ENCODE results near the gene NTMT1.

The NTMT1 gene

GRCh38 chr9:129644902-129645301 is 18.9 kb downstream of the NTMT1 start:
- no peaks in the 10 kb centered on the region for H3K27me3 ChIP-seq (ENCODE audit: insufficient read depth, low read depth, severe bottlenecking)
- no peaks in the 10 kb centered on the region; the same call in 1 of the 2 replicates for H3K36me3 ChIP-seq
- no peak overlapping the region for H3K4me3 ChIP-seq (ENCODE audit: low read depth, low read length)
- no peak overlapping the region for H3K27ac ChIP-seq
- TF ChIP-seq, protein P1, sequence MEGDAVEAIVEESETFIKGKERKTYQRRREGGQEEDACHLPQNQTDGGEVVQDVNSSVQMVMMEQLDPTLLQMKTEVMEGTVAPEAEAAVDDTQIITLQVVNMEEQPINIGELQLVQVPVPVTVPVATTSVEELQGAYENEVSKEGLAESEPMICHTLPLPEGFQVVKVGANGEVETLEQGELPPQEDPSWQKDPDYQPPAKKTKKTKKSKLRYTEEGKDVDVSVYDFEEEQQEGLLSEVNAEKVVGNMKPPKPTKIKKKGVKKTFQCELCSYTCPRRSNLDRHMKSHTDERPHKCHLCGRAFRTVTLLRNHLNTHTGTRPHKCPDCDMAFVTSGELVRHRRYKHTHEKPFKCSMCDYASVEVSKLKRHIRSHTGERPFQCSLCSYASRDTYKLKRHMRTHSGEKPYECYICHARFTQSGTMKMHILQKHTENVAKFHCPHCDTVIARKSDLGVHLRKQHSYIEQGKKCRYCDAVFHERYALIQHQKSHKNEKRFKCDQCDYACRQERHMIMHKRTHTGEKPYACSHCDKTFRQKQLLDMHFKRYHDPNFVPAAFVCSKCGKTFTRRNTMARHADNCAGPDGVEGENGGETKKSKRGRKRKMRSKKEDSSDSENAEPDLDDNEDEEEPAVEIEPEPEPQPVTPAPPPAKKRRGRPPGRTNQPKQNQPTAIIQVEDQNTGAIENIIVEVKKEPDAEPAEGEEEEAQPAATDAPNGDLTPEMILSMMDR (IDR thresholded peaks at IDR 0.05; ENCODE audit: low read depth, low read length) = no peak
- DNase-seq = no peak
- no peaks in the 10 kb centered on the region for H3K9me3 ChIP-seq (ENCODE audit: severe bottlenecking)

- Histone ChIP-seq H3K9me3 (ENCODE audit: severe bottlenecking) (no peaks in the 10 kb centered on the region), H3K36me3 (no peaks in the 10 kb centered on the region; the same call in 1 of the 2 replicates), H3K27me3 (ENCODE audit: insufficient read depth, low read depth, severe bottlenecking) (no peaks in the 10 kb centered on the region), H3K4me3 (ENCODE audit: low read depth, low read length) (no peak overlapping the region), H3K27ac (no peak overlapping the region)
- TF ChIP-seq, protein P1 (IDR thresholded peaks at IDR 0.05; ENCODE audit: low read depth, low read length) = no peak
- DNase-seq = no peak
Observed at GRCh38 chr9:129646252-129646651, 20.3 kb downstream of the NTMT1 start.

DNA sequence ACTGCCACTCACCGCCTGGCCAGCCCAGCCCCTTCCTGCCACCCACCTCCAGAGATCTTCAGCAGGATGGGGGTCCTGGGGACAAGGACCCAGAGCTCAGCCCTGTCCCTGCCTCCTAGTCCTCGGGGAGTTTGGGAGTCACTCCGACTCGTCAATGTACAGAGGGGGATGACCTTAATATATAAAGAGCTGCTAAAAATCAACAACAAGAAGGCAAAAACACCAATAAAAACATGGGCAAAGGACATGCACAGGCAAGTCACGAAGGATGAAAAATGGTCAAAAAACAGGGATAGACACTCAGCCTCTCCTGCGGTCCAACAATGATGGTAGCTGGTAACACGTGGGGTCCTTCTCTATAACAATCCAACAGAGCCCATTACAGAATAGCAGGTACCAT is 20.7 kb downstream of the NTMT1 start:
- Histone ChIP-seq H3K4me3 (ENCODE audit: low read depth, low read length) (no peak overlapping the region), H3K9me3 (ENCODE audit: severe bottlenecking) (no peaks in the 10 kb centered on the region), H3K36me3 (no peaks in the 10 kb centered on the region; the same call in 1 of the 2 replicates), H3K27me3 (ENCODE audit: insufficient read depth, low read depth, severe bottlenecking) (no peaks in the 10 kb centered on the region), H3K27ac (no peak overlapping the region)
- no peak for DNase-seq
- TF ChIP-seq, protein P1 (IDR thresholded peaks at IDR 0.05; ENCODE audit: low read depth, low read length) = no peak

- TF ChIP-seq, protein P1 (IDR thresholded peaks at IDR 0.05; ENCODE audit: low read depth, low read length) = no peak
Observed at GRCh38 chr9:129647635-129648034, 21.7 kb downstream of the NTMT1 start.

DNA sequence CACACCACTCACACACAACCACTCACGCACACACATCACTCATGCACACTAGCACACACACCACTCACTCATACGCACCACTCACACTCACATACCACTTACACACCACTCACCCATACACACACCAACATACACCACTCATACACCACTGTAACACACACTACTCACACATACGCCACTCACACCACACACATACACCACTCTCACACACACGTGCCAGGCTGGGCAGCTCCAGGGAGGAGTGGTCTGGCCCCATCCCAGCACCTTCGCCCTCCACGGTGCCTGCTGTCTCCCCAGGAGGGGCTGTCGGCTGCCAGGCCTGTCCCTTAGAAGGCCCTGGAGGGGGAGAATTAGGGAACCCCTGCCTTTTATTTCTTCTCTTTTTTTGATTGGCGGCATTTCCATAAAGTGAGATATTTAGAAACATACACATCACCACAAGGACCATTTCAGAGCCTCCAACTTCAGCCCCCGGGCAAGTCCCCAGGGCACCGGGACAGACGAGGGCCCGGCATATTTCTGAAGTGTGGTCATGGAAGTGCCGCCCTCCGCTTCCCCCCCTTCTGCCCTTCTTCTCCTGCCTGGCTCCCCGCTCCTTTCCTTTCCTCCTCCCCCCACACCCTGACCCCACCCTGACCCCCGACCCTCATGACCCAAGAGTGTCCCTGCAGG is 22.3 kb downstream of the NTMT1 start:
- TF ChIP-seq, protein P1 (IDR thresholded peaks at IDR 0.05; ENCODE audit: low read depth, low read length) = no peak
- H3K27ac ChIP-seq = no peak overlapping the region
- no peaks in the 10 kb centered on the region for H3K36me3 ChIP-seq
- no peak overlapping the region for H3K4me3 ChIP-seq (ENCODE audit: low read depth, low read length)
- no peaks in the 10 kb centered on the region for H3K27me3 ChIP-seq (ENCODE audit: insufficient read depth, low read depth, severe bottlenecking)
- no peaks in the 10 kb centered on the region for H3K9me3 ChIP-seq (ENCODE audit: severe bottlenecking)
- no peak for DNase-seq

More at GRCh38 chr9:129647635-129648034, 21.7 kb downstream of the NTMT1 start:
- H3K27ac ChIP-seq = no peak overlapping the region
- no peaks in the 10 kb centered on the region for H3K9me3 ChIP-seq (ENCODE audit: severe bottlenecking)
- H3K4me3 ChIP-seq (ENCODE audit: low read depth, low read length) = no peak overlapping the region
- no peak for DNase-seq
- no peaks in the 10 kb centered on the region for H3K27me3 ChIP-seq (ENCODE audit: insufficient read depth, low read depth, severe bottlenecking)
- no peaks in the 10 kb centered on the region for H3K36me3 ChIP-seq

- TF ChIP-seq, protein P1 (IDR thresholded peaks at IDR 0.05; ENCODE audit: low read depth, low read length) = no peak
Observed at GRCh38 chr9:129648764-129649115, 22.8 kb downstream of the NTMT1 start.

More at GRCh38 chr9:129648764-129649115, 22.8 kb downstream of the NTMT1 start:
- no peaks in the 10 kb centered on the region for H3K27me3 ChIP-seq (ENCODE audit: insufficient read depth, low read depth, severe bottlenecking)
- H3K36me3 ChIP-seq = no peaks in the 10 kb centered on the region
- H3K4me3 ChIP-seq (ENCODE audit: low read depth, low read length) = no peak overlapping the region
- DNase-seq = no peak
- no peaks in the 10 kb centered on the region for H3K9me3 ChIP-seq (ENCODE audit: severe bottlenecking)
- H3K27ac ChIP-seq = no peak overlapping the region

Measured in WERI-Rb-1 (cell line).